HG02943 (cell line): Measurements from ENCODE around the gene SPIRE2.
"Not testable (repeated sequence)": the region's sequence is repeated elsewhere in the genome, so short reads cannot be mapped to it uniquely, and the experiment has no call there.

Experiments used
- ATAC-seq: cut with Tn5 transposase; IDR thresholded peaks from one replicate; pipeline ENCODE4 v1.9.1; 2021; ENCODE audit warnings: mild to moderate bottlenecking, low read depth, moderate library complexity; ENCODE audit not compliant: unreplicated experiment

Gene SPIRE2

DNA sequence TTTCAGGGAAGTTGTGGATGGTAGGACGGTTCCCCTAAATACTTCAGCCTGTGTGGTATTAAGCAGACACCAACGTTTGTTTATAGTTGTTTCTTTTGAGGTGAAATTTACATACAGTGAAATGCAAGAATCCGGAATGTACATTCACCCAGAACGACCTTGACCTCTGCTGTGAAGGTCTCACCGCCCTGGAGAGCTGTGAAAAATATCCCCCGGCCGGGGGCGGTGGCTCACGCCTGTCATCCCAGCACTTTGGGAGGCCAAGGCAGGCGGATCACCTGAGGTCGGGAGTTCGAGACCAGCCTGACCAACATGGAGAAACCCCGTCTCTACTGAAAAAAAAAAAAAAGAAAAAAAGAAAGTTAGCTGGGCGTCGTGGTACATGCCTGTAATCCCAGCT, 8.2 kb downstream of the SPIRE2 start:
- ATAC-seq, result not testable (repeated sequence)

DNA sequence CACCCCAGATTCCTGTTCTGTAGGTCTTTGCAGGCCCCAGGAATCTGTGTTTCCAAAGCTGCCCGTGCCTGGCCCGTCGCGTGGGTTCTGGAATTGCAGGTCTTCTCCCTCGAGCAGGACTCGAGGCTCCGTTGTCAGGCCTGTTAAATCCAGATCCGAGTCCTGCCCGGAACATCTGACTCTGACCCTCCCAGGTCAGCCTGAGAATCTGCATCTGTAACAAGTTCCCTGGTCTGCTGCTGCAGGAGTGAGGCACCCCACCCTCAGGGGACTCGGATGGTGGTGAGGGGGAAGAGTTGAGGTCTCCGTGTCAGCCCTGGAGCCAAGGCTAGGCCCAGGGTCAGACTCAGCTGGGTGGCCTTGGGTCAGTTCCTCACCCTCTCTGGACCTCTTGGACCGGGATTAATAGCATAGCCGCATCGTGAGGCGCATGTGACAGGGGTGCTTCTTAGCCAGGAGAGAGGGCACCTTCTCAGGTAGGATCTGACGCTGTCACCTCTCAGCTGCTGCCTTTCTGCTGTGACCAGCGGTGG, 8.8 kb downstream of the SPIRE2 start:
- ATAC-seq, result no peak

DNA sequence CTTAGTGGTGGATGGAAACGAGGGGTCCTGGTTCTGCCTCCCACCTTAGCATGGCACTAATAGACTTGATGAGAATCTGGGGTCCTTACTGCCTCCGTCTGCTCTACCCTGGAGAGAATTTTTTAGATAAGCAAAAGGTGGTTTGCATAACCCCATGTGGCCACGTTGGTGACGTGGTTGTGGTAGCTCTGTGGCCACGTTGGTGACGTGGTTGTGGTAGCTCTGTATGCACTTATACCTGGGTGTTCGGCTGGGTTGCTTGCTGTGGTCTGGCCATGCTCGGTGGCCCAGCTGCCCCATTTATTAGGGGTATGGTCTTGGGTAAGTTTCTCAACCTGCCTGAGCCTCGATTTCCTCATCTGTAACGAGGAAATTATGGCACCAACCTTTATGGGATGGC, 13.0 kb downstream of the SPIRE2 start:
- ATAC-seq, result no peak

DNA sequence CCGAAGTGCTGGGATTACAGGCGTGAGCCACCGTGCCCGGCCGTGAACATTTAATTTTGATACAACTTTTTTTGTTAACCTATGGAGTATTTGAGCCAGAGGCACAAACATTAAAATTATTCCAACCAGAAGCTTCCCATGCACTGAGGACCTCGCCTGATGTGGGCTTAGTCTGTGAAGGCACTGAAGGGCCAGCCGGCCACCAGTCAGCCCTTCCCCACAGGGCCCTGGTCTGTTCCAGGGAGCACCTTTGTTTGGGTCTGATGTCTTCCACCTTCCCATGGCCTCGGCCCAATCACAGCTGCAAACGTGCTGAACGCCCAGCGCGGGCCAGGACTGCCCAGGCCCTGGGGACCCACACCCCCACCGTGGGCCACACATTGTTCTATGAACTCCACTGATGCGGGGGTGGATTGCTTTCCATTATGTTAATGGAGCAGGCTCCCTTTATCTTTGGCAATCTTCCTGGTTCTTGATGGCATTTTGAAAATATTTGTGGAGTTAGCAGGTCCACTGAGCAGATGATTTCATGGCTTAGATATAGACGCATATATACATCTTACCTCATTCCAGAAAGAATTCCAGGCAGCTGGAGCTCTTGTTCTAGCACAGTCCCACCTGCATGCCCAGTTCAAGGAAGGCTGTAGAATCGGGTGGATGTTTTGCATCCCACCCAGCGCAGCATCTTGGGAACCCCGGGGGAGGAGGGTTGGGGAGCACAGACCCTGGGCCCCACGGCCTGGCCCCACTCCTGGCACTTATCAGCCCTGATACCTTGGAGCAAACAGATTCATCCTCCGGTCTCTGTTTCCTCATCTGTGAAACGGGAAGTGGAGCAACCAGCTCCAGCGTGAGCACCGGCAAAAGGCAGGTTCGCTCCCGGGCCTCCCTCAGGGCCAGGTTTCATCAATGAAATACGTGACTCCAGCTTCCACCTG, 14.5 kb downstream of the SPIRE2 start:
- ATAC-seq, result no peak

DNA sequence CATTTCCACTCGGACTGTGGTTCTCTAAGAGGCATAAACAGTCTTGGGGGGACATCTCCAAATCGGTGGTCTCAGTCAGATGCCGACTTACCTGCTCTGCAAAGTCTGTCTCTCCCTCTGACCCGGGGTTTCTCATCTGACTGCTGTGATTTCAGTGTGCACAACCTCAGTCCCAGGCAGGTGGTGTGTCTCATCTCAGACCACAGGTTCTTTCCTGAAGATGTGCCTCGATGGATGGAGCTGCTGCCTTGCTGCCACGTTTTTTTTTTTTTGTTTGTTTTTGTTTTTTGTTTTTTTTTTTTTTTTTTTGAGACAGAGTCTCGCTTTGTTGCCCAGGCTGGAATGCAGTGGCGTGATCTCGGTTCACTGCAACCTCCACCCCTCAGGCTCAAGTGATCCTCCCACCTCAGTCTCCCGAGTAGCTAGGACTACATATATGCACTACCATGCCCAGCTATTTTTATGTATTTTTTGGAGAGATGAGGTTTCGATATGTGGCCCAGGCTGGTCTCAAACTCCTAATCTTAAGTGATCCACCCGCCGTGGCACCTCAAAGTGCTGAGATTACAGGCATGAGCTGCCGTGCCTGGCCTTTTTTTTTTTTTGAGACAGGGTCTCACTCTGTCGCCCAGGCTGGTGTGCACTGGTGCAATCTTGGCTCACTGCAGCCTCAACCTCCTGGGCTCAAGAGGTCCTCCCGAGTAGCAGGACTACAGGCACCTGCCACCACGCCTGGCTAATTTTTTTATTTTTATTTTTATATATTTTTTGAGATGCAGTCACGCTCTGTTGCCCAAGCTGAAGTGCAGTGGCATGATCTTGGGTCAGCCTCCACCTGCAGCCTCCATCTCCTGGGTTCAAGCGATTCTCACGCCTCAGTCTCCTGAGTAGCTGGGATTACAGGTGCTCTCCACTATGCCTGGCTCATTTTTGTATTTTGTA, 15.4 kb downstream of the SPIRE2 start:
- no peak for ATAC-seq

DNA sequence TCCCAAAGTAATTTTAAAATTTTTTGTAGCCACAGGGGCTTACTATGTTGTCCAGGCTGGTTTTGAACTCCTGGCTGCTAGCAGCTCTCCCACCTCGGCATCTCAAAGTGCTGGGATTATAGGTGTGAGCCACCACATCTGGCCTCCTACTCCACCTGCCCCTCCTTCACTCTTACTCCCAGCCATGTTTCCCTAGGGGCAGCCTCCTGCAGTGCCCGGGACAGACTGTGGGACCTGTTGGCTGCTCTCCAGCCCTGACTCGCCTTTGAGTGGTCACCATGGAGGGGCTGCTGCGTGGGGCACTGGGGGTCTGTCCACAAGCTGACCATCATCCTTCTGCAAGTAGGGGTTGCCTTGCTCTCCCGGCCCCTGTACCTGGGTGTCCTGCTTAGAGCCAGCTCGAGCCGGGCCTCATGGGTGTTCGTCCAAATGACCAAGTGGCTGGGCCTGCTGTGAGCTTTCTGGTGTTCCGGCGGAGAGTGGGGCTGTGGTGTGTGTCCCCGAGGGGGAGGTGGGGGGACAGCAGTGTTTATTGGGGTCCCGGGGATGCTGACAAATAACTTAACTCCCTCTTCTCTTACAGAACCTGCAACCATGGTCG, 16.6 kb downstream of the SPIRE2 start:
- ATAC-seq, result no peak

DNA sequence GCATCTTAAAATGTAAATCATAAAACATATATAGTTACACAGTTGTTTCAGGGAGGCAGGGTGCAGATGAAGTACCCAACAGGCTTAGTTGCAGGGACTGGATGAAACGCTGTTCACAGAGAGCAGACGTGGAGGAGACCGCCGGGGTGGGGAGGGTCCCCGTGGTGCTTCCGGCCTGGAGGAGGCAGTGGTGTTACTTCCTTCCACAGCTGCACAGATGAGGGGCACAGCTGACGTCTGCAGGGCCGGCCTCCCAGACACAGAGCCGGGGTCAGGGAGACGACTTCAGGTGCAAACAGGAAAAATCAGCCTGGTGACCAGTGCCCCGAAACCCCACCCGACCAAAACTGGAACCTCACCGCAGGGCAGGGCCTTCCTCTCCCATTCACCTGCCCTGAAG, 17.1 kb downstream of the SPIRE2 start:
- no peak for ATAC-seq

DNA sequence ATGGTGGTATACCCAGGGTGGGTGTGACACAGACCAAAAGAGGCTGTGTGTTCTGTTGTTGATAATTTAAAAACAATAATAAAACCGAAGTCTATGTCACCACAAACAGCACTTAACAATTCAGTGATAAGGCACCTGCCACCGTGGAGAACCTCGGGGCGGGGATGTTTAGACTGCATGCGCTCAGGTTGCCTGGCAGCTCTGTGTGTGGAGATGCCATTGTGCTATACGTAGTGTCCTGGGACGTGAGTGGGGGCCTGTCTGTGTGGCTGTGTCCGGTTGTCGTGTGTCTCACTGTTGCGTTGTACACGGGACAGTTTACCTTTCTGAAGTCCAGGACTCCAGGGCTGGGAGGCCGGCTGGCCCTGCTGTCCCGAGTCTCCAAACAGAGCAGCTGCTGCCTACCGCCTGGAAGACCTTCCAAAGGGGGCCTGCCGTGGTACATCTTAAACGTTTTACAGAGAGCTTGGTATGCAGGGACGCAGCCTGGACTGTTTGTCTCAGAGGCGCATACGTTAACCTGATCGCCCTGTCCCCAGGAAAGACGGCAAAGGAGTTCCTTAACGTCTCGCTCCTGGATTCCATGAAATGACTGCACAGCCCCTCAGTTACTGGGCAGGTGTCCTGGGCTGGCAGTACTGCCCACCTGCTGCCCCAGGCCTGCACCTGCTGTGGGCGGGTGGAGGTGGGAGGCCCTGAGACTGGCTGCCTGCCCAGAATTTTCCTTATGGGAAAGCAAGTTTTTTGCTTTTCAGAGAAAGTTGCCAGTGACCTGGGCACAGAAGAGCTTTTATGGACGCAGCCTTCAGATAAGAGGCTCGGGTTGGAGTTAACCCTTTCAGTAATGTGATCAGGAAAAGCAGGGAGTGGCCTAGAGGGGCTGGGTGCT, 19.0 kb downstream of the SPIRE2 start:
- no peak for ATAC-seq

DNA sequence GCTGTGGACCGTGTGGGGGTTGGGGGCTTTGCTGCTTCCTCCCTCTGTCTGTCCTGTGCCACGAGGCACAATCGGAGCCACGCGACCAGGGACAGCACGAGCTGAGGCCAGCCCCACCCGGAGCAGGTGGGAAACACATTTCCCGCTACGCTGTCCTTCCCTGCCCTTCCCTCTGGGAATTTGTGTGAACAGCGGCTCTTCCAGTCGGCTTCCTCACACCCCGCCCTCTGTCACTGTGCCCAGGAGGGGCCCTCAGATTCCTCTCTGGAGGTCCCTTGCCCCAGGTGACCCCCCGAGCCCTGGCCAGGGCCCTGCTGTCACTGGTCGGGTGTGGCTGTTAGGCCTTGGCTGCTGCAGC, 19.6 kb downstream of the SPIRE2 start:
- no peak for ATAC-seq

DNA sequence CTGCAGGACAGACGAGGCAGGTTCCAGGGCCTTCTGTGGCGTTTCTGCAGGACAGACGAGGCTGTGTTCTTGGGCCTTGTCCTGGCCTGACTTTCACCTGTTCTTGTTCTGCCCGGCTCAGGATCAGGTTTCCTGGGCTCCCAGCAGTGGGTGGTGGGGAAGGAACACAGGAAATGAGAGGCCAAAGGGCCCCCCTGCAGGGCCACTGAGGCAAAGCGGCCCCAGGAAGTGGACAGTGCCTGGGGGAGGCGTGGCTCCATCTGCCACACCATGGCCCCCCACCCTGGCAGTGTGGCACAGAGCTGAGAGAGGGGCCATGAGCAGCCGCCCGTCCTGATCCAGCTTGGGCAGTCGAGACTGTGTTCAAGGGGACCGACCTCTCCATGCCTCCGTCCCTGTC, 20.7 kb downstream of the SPIRE2 start:
- ATAC-seq, result no peak

DNA sequence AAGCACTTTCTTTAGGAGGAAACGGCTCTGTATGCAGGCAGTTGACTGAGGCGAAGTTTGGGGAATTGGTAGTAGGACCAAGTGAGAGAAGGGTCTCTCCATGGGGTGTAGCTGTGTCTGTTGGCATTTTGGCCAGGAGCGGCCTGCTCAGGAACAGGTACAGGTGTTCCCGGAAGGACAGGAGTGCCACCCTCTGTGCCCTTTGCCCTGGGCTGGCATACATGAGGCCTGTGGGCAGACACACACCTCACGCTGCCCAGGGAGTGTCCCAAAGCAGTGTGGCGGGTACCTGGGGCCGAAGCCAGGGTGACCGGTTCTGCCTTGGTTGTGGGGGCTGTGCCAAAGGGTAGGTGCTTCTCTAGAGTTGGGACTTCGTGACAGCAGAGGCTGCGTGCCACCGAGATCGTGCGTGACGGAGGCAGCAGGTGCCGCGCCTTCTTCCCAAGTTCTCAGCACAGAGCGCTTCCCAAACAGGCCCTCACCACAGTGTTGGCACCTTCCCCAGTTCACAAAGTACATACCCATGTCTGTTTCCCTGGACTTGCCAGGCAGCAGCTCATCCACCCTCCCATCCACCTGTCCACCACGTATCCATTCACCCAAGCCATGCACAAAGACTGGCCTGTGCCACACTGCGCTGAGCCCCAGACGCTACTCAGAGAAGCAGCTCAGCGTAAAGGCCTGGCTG, 25.2 kb downstream of the SPIRE2 start:
- no peak for ATAC-seq

DNA sequence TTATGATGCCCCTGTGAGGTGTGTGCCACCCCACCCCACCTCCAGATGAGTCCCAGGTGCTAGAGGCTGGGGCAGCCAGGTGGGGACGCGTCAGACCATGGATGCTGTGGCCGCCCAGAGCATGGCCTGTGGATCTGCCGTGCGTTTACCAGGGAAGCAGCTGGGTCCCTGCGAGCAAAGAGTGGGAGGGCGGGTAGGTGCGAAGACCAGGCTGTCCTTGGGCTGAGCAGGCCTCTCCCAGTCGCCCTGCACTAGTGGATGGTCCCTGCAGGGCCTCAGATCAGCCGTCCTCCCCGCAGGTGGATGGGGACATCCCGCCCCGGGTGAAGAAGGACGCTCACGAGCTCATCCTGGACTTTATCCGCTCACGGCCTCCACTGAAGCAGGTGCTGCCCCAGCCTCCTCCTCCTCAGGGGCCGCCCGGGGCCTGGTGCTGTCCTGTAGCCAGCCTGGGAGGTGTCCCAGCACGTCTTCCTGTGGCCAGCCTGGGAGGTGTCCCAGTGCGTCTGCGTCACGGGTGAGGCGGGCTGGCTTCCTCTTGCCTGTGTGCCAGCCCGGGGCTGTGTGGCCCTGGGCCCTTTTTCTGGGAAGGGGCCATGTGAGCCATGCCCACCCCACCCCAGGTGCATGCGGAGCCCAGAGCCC, 27.1 kb downstream of the SPIRE2 start:
- ATAC-seq, result no peak

DNA sequence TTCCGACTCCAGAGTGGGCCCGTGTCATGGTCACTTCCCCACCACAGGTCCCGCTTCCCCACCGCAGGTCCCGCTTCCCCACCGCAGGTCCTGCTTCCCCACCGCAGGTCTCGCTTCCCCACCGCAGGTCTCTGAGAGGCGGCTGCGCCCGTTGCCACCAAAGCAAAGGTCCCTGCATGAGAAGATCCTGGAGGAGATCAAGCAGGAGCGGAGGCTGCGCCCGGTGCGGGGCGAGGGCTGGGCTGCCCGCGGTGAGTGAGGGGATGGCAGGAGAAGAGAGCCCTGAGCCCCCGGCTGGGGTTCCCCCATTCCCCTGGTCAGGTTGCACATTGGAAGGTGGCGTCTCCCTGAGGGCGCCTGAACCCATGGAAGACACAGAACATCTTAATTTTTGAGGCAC, 27.7 kb downstream of the SPIRE2 start:
- no peak for ATAC-seq

DNA sequence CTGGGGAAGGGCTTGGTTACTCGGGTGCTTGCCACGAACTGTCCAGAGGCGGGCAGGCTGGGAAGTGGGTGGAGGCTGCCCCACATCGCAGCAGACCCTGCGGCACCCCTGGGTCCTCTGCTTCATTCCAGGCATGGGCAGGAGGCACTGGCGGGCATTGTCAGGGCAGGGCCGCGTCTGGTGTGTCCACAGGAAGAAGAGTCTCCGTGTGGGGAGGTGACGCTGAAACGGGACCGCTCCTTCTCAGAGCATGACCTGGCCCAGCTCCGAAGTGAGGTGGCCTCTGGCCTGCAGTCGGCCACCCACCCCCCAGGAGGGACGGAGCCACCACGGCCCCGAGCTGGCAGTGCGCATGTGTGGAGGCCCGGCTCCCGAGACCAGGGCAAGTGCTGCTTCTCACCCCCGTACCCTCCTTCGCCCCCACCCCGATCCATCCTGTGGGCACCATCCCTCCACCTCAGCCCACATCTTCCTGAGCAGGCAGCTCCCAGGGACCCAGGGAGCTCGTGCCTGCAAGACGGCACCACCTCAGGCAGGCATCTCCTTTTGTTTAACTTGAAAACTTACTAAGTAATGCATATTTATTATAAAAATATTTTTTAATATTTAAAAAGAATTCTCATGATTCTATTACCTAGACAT, 30.8 kb downstream of the SPIRE2 start:
- ATAC-seq, result no peak

DNA sequence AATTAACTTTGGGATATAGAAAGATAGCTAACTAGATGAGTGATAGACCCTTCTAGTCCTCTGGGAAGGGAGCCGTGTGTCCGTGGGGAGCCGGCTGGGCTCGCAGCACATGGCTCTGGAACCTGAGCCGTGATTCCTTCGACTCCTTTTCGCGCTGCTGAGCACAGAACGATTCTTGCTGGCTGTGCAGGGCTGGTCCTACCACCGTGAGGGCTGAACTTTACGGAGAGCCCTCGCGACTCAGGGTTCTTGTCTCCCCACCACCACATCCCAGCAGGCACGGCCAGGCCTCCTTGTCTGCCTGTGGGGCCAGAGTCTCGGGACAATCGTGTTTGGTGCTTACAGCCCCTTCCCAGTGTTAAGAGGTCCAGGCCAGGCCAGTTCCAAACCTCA, 31.3 kb downstream of the SPIRE2 start:
- ATAC-seq, result no peak

DNA sequence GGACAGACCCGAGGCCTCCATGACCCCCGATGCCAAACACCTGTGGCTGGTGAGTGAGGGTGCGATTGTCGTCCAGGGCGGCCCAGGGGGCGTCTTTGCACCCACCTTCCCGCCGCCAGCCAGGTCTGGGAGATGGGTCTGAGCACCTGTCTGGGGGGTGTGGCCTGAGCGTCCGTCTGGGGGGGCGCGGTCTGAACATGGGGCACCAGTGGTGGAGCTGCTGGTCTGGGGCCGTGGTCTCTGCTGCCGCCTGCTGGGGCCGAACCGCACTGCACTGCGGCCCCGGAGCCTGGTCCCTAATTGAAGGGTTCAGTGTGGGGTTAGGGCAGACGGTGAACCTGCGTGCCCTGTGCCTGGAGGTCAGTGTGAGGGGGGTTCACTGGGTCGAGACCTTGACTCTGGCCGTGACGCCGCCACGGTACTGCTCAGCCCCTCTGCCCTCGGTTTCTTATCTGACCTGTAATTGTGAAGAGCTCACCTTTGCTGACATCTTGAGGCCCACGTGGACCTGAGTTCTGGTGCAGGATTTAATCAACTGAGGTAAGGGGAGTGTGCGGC, 32.6 kb downstream of the SPIRE2 start:
- no peak for ATAC-seq

DNA sequence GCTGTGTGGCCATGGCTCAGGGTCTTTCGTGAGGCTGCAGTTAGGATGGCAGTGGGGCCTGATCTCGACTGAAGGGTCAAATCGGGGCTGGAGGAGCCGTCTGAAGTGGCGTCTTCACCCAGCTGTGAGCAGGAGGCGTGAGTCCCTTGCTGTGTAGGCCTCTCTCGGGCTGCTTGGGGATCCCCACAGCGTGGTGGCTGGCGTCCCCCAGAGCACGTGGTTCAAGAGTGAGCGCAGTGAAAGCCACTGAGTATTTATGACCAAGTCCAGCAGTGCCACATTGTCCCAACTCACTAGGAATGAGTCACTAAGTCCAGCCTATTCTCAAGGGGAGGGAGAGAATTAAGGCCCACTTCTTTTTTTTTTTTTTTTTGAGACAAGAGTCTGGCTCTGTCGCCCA, 33.4 kb downstream of the SPIRE2 start:
- ATAC-seq, result no peak

DNA sequence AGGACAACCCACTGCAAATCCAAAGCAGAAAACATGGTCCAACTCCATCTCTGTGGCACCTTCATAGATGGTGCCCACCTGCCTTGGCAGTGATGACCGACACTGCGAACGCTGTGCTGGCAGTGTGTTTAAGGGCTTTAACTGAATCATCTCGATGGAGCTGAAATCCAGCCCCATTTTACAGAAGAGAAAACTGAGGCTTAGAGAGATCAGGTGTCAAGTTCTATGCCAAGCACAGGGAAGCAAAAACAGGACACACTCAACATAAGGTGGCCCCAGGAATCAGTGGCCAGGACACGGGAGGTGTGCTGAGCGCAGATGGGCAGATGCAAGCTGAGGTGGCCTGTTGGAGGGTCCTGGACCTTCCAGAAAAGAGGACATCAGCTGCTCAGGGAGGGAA, 34.5 kb downstream of the SPIRE2 start:
- no peak for ATAC-seq
